Parathyroid adenoma (tissue), 2 donors: Measurements from ENCODE around the gene GDF15.
A peak's percentile ranks its signal among the peaks of the same experiment; 100 is the strongest.

Experiments used
- H2AFZ ChIP-seq: fragments of 300-600 bp; sonication (generic); one replicate; pipeline ENCODE4 v1.7.0; 2017; ENCODE audit warnings: antibody characterized with exemption, mild to moderate bottlenecking
- H3K27ac ChIP-seq: fragments of 300-600 bp; sonication (generic); one replicate; pipeline ENCODE4 v1.7.0; 2017
- H3K27me3 ChIP-seq: fragments of 300-600 bp; sonication (generic); one replicate; pipeline ENCODE4 v1.7.0; 2017; ENCODE audit warnings: low read length; ENCODE audit not compliant: control insufficient read depth, insufficient read depth
- H3K36me3 ChIP-seq: fragments of 300-600 bp; sonication (generic); one replicate; pipeline ENCODE4 v1.7.0; 2017; ENCODE audit warnings: low read length; ENCODE audit not compliant: control insufficient read depth, insufficient read depth
- H3K4me1 ChIP-seq: fragments of 300-600 bp; sonication (generic); one replicate; pipeline ENCODE4 v1.7.0; 2017; ENCODE audit warnings: control low read depth
- H3K4me2 ChIP-seq: fragments of 300-600 bp; sonication (generic); one replicate; pipeline ENCODE4 v1.7.0; 2017; ENCODE audit warnings: low read length
- H3K4me3 ChIP-seq: fragments of 300-600 bp; sonication (generic); one replicate; pipeline ENCODE4 v1.7.0; 2017; ENCODE audit warnings: low read depth, low read length
- H3K79me2 ChIP-seq: fragments of 300-600 bp; sonication (generic); one replicate; pipeline ENCODE4 v1.7.0; 2017; ENCODE audit warnings: control low read depth
- H3K9ac ChIP-seq: fragments of 300-600 bp; sonication (generic); one replicate; pipeline ENCODE4 v1.7.0; 2017; ENCODE audit warnings: mild to moderate bottlenecking
- H3K9me3 ChIP-seq: fragments of 300-600 bp; sonication (generic); one replicate; pipeline ENCODE4 v1.7.0; 2017; ENCODE audit warnings: low read length; ENCODE audit not compliant: control insufficient read depth
- TF ChIP-seq, protein P1 (sequence below): fragments of 300-600 bp; sonication (generic); IDR thresholded peaks from one replicate; pipeline ENCODE4 v1.7.0; 2017; ENCODE audit warnings: antibody characterized with exemption, mild to moderate bottlenecking
- donor health status: primary hyperparathyroidism.

Gene GDF15

DNA sequence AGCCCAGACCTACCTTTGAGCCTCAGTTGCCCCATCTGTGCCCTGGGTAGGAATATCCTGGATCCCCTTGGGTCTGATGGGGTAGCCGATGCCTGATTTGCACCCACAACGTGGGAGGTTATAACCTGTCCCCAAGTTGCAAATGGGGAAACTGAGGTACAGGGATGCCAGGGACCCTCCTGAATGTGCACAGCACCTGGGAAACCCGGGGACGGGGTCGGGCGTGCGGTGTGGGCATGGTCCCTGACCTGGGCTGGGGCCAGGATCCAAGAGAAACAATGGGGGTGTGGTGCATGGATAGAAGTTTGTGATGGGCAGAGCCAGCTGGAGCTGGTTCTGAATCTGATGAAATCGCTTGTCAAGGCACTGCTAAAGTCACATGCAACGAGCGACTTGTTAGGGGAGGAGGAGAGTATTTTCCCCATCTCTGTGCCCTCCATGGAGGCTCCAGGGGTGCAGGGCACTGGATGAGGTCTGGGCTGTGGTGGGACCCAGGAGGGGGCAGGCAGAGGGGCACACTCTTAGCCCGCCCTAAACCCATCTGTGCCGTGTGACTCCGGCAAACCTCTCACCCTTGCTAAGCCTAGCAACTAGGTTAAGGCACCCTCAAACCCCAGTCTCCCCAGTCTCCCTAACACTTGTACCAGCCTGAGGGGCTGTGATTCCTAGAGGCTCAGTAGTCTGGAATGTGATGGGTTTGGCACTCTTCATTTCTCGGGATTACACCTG lies 749 bp downstream of the GDF15 start:
- no peaks in the 10 kb centered on the region for H3K79me2 ChIP-seq
- no peak overlapping the region for H3K9ac ChIP-seq
- H3K4me1 ChIP-seq = peaks cover 7% of the 10 kb centered on the region
- no peak overlapping the region for H2AFZ ChIP-seq
- H3K27me3 ChIP-seq = no peaks in the 10 kb centered on the region
- H3K4me3 ChIP-seq = no peak overlapping the region
- H3K9me3 ChIP-seq = no peaks in the 10 kb centered on the region
- H3K27ac ChIP-seq = no peak overlapping the region
- H3K36me3 ChIP-seq = no peaks in the 10 kb centered on the region
- TF ChIP-seq, protein P1, sequence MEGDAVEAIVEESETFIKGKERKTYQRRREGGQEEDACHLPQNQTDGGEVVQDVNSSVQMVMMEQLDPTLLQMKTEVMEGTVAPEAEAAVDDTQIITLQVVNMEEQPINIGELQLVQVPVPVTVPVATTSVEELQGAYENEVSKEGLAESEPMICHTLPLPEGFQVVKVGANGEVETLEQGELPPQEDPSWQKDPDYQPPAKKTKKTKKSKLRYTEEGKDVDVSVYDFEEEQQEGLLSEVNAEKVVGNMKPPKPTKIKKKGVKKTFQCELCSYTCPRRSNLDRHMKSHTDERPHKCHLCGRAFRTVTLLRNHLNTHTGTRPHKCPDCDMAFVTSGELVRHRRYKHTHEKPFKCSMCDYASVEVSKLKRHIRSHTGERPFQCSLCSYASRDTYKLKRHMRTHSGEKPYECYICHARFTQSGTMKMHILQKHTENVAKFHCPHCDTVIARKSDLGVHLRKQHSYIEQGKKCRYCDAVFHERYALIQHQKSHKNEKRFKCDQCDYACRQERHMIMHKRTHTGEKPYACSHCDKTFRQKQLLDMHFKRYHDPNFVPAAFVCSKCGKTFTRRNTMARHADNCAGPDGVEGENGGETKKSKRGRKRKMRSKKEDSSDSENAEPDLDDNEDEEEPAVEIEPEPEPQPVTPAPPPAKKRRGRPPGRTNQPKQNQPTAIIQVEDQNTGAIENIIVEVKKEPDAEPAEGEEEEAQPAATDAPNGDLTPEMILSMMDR = no peak
- no peak overlapping the region for H3K4me2 ChIP-seq

DNA sequence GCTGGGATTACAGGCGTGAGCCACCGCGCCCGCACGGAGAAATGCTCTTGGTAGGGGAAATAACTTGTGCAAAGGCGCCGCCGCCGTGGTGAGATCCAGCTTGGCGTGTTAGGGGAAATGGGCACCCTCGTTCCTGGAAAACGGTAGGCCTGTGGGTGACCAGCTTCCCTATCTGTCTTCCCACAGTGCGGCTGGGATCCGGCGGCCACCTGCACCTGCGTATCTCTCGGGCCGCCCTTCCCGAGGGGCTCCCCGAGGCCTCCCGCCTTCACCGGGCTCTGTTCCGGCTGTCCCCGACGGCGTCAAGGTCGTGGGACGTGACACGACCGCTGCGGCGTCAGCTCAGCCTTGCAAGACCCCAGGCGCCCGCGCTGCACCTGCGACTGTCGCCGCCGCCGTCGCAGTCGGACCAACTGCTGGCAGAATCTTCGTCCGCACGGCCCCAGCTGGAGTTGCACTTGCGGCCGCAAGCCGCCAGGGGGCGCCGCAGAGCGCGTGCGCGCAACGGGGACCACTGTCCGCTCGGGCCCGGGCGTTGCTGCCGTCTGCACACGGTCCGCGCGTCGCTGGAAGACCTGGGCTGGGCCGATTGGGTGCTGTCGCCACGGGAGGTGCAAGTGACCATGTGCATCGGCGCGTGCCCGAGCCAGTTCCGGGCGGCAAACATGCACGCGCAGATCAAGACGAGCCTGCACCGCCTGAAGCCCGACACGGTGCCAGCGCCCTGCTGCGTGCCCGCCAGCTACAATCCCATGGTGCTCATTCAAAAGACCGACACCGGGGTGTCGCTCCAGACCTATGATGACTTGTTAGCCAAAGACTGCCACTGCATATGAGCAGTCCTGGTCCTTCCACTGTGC lies 2.4 kb downstream of the GDF15 start:
- Histone ChIP-seq H3K79me2 (no peaks in the 10 kb centered on the region), H3K4me2 (peak overlapping the region; percentile 56), H3K9me3 (no peaks in the 10 kb centered on the region), H3K27ac (peak overlapping the region; percentile 51), H3K9ac (no peak overlapping the region), H2AFZ (peak overlapping the region; percentile 93), H3K27me3 (no peaks in the 10 kb centered on the region), H3K4me3 (peak overlapping the region; percentile 25), H3K4me1 (peaks cover 7% of the 10 kb centered on the region), H3K36me3 (no peaks in the 10 kb centered on the region)
- TF ChIP-seq, protein P1 = peak; percentile 100

DNA sequence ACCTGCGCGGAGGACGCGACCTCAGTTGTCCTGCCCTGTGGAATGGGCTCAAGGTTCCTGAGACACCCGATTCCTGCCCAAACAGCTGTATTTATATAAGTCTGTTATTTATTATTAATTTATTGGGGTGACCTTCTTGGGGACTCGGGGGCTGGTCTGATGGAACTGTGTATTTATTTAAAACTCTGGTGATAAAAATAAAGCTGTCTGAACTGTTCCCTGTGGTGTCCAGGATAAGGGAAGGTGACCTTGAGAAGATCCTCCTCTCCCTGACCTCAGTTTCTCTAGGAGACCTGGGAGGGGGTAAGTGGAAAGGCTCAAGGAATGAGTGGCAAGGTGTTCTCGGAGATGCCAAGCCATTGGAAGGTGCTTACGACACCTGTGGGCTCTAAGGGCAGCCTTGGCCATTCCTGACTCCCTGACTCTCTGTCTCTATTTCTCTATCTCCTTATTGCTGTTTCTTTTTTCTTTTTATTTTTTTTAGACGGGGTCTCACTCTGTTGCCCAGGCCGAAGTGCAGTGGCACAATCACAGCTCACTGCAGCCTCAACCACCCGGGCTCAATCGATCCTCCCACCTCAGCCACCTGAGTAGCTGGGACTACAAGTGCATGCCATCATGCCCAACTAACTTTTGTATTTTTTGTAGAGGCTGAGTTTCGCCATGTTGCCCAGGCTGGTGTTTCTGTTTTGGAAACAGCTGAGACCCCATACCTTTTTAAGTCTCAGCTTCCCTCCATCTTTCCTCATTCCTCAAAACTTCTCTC lies 3.2 kb downstream of the GDF15 start:
- Histone ChIP-seq H2AFZ (no peak overlapping the region), H3K4me1 (peaks cover 7% of the 10 kb centered on the region), H3K27ac (peak overlapping the region; percentile 51), H3K4me2 (peak overlapping the region; percentile 56), H3K9me3 (no peaks in the 10 kb centered on the region), H3K79me2 (no peaks in the 10 kb centered on the region), H3K36me3 (no peaks in the 10 kb centered on the region), H3K4me3 (peak overlapping the region; percentile 25), H3K9ac (no peak overlapping the region), H3K27me3 (no peaks in the 10 kb centered on the region)
- TF ChIP-seq, protein P1 = no peak

DNA sequence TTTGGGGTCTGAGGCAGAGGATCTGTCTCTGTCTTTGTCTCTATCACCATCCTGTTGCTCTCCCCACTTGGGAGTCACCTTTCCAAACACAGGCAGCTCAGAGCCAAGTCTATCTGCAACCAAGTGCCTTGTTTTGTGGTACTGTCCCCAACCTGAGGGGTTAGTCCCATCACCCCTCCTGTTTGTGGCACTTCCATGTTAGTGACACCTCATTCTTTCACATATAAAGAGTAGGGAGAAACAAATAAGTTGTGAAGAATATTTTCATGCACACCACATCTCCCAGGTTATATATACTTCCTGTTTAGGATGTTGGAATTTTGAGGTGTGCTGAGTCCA lies 3.7 kb downstream of the GDF15 start:
- H3K4me1 ChIP-seq = peaks cover 7% of the 10 kb centered on the region
- H3K9me3 ChIP-seq = no peaks in the 10 kb centered on the region
- H3K27me3 ChIP-seq = no peaks in the 10 kb centered on the region
- no peak overlapping the region for H3K27ac ChIP-seq
- H3K9ac ChIP-seq = no peak overlapping the region
- H3K4me3 ChIP-seq = no peak overlapping the region
- H2AFZ ChIP-seq = no peak overlapping the region
- TF ChIP-seq, protein P1 = no peak
- H3K36me3 ChIP-seq = no peaks in the 10 kb centered on the region
- H3K4me2 ChIP-seq = no peak overlapping the region
- H3K79me2 ChIP-seq = no peaks in the 10 kb centered on the region
